ENCODE data around the gene NR3C1. TPM values are rescaled to one million over a fixed set of nuclear protein-coding genes. Genes with fewer than 3 reads are reported as not detected.
A peak's percentile ranks its signal among the peaks of the same experiment; 100 is the strongest.

The NR3C1 gene
- total RNA-seq, 1 experiment from 2014 or later, result 12.7 TPM

DNA sequence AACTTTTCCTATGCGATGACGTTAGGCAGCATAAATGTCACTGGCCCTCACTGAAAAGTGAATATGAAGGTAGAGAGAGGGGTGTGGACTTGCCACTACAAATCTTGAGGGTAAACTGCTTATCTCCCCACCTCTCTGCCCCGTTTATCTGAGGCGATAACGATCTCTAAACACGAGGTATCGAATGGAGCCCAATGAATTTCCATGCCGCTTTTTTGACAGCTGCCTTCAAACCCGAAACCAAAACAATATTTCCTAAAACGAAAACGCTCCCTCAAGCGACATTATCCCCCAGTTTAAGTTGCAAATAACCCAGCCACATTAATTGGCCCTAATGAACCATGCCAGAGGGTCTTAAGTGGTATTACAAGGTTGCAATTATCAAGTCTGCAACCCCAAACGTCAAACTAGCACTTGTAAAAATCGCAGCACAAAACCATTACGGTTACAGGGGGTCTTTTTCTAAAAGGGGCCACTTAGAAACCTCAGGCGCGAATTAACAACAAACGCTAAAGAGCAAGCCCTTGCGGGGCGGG is 1.4 kb downstream of the NR3C1 start:
- Histone ChIP-seq H3K4me1 (ENCODE audit: insufficient read depth, low read length, poor library complexity, severe bottlenecking) (peaks cover 12% of the 10 kb centered on the region), H3K27ac (ENCODE audit: low read depth, low read length, poor library complexity, severe bottlenecking) (no peak overlapping the region), H3K4me3 (ENCODE audit: low read depth, low read length, poor library complexity, severe bottlenecking) (peak overlapping the region; percentile 78), H3K36me3 (ENCODE audit: insufficient read depth, low read length, poor library complexity, severe bottlenecking) (no peaks in the 10 kb centered on the region), H3K9me3 (ENCODE audit: low read depth, low read length, poor library complexity, severe bottlenecking) (no peaks in the 10 kb centered on the region), H3K27me3 (replicated peaks; ENCODE audit: insufficient read depth, low read depth, low read length, poor library complexity) (no peaks in the 10 kb centered on the region)
- no peak for DNase-seq (ENCODE audit: low spot score)
- POLR2A ChIA-PET (ENCODE audit: low non-redundant PET), result no interaction called here
- intact Hi-C loops (cut with micrococcal nuclease; ENCODE audit: unreplicated experiment), result loop anchor here (5.0 to 10.0 kb wide), 5 partner anchors 100 to 563 kb away; no protein-coding TSS in a partner anchor
- TF ChIP-seq, protein P1, sequence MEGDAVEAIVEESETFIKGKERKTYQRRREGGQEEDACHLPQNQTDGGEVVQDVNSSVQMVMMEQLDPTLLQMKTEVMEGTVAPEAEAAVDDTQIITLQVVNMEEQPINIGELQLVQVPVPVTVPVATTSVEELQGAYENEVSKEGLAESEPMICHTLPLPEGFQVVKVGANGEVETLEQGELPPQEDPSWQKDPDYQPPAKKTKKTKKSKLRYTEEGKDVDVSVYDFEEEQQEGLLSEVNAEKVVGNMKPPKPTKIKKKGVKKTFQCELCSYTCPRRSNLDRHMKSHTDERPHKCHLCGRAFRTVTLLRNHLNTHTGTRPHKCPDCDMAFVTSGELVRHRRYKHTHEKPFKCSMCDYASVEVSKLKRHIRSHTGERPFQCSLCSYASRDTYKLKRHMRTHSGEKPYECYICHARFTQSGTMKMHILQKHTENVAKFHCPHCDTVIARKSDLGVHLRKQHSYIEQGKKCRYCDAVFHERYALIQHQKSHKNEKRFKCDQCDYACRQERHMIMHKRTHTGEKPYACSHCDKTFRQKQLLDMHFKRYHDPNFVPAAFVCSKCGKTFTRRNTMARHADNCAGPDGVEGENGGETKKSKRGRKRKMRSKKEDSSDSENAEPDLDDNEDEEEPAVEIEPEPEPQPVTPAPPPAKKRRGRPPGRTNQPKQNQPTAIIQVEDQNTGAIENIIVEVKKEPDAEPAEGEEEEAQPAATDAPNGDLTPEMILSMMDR (conservative IDR thresholded peaks at IDR 0.05; ENCODE audit: low read depth, low read length), result no peak
- TF ChIP-seq EZH2 (IDR thresholded peaks at IDR 0.05; ENCODE audit: borderline replicate concordance, low read depth, low read length, poor library complexity, severe bottlenecking), result no peak
- BruUV-seq (replicated peaks), result no TSS peak
- CTCF ChIA-PET, result no interaction called here

DNA sequence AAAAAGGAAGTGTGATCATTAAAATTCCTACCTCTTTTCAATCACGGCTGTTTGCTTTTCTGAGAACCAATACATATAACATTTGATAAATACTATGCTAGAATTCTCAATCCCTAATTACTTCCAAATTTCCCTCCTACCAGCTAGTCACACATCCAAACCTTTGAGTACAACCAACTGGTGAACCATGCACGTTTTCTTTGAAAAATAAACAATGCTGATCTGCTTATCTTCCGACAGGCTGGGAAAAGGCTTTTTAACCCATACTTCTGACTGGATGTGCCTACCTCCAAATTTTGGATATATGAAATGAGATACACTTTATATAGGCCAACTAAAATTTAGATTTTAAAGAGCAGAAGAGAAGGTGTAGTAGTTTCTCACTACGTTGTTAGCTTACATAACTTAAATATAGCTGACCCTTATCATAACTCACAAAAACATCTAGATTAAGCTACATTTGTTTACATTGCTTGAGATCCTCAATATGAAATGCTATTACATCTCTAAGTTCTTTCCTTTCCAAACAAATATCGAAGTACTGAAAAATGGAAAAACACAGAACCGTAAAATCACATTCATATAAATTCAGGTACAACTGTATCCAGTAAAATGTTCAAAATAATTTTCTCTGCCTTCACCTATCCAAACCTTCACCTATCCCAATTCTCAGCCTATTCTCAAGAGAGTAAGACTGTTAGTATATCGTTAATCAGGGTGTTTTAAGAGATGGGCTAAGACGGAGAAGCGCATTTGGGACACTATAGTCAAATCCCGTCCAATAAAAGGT is 2.1 kb downstream of the NR3C1 start:
- DNase-seq (ENCODE audit: low spot score), result no peak
- H3K27me3 ChIP-seq (replicated peaks; ENCODE audit: insufficient read depth, low read depth, low read length, poor library complexity), result no peaks in the 10 kb centered on the region
- intact Hi-C loops (cut with micrococcal nuclease; ENCODE audit: unreplicated experiment), result loop anchor here (5.0 to 10.0 kb wide), 5 partner anchors 101 to 563 kb away; no protein-coding TSS in a partner anchor
- TF ChIP-seq EZH2 (IDR thresholded peaks at IDR 0.05; ENCODE audit: borderline replicate concordance, low read depth, low read length, poor library complexity, severe bottlenecking), result no peak
- H3K4me3 ChIP-seq (ENCODE audit: low read depth, low read length, poor library complexity, severe bottlenecking), result peak overlapping the region; percentile 78
- H3K9me3 ChIP-seq (ENCODE audit: low read depth, low read length, poor library complexity, severe bottlenecking), result no peaks in the 10 kb centered on the region
- no peak overlapping the region for H3K27ac ChIP-seq (ENCODE audit: low read depth, low read length, poor library complexity, severe bottlenecking)
- POLR2A ChIA-PET (ENCODE audit: low non-redundant PET), result no interaction called here
- no peaks in the 10 kb centered on the region for H3K36me3 ChIP-seq (ENCODE audit: insufficient read depth, low read length, poor library complexity, severe bottlenecking)
- peaks cover 12% of the 10 kb centered on the region for H3K4me1 ChIP-seq (ENCODE audit: insufficient read depth, low read length, poor library complexity, severe bottlenecking)
- CTCF ChIA-PET, result interaction anchor here (0.6 kb wide), 1 partner anchor 45 kb away, joined by 4 read pairs; no protein-coding TSS in a partner anchor
- BruUV-seq (replicated peaks), result no TSS peak

DNA sequence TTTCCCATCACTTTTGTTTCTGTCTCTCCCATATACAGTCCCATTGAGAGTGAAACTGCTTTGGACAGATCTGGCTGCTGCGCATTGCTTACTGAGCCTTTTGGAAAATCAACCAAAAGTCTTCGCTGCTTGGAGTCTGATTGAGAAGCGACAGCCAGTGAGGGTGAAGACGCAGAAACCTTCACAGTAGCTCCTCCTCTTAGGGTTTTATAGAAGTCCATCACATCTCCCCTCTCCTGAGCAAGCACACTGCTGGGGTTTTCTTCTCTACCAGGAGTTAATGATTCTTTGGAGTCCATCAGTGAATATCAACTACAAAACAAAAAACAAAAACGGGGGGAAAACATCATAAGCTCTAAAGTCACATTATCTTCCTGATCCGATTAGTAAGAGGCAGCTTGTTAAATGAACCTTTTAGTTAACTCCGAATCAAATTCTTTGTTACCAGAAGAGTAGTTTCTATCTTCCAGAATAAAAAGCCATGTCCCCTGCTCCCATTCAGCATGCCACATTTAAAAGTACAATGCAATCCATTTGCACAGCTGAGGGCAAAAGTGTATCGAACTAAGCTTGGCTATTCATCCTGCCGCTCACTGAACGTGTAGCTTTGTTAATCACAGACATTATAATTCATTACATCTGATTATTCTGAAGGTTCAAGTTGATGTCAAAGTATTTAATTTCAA is 2.8 kb downstream of the NR3C1 start:
- H3K4me3 ChIP-seq (ENCODE audit: low read depth, low read length, poor library complexity, severe bottlenecking), result no peak overlapping the region
- BruUV-seq (replicated peaks), result no TSS peak
- no peaks in the 10 kb centered on the region for H3K36me3 ChIP-seq (ENCODE audit: insufficient read depth, low read length, poor library complexity, severe bottlenecking)
- peaks cover 13% of the 10 kb centered on the region for H3K4me1 ChIP-seq (ENCODE audit: insufficient read depth, low read length, poor library complexity, severe bottlenecking)
- no peaks in the 10 kb centered on the region for H3K27me3 ChIP-seq (replicated peaks; ENCODE audit: insufficient read depth, low read depth, low read length, poor library complexity)
- intact Hi-C loops (cut with micrococcal nuclease; ENCODE audit: unreplicated experiment), result loop anchor here (5.0 to 10.0 kb wide), 5 partner anchors 102 to 564 kb away; no protein-coding TSS in a partner anchor
- no peaks in the 10 kb centered on the region for H3K9me3 ChIP-seq (ENCODE audit: low read depth, low read length, poor library complexity, severe bottlenecking)
- TF ChIP-seq EZH2 (IDR thresholded peaks at IDR 0.05; ENCODE audit: borderline replicate concordance, low read depth, low read length, poor library complexity, severe bottlenecking), result no peak
- TF ChIP-seq, protein P1 (conservative IDR thresholded peaks at IDR 0.05; ENCODE audit: low read depth, low read length), result no peak
- H3K27ac ChIP-seq (ENCODE audit: low read depth, low read length, poor library complexity, severe bottlenecking), result no peak overlapping the region
- DNase-seq (ENCODE audit: low spot score), result no peak
- CTCF ChIA-PET, result interaction anchor here (0.6 kb wide), 1 partner anchor 45 kb away, joined by 4 read pairs; no protein-coding TSS in a partner anchor
- POLR2A ChIA-PET (ENCODE audit: low non-redundant PET), result no interaction called here

All from A673 (cell line).